ENCODE data around the gene PCED1A. TPM values are rescaled to one million over a fixed set of nuclear protein-coding genes. Genes with fewer than 3 reads are reported as not detected.
"Not testable (repeated sequence)": the region's sequence is repeated elsewhere in the genome, so short reads cannot be mapped to it uniquely, and the experiment has no call there.

The PCED1A gene
- total RNA-seq, 1 experiment from 2014 or later, result 25.2 TPM

- DNase-seq (ENCODE audit: low spot score), result no peak
- in situ Hi-C loops (cut with HindIII; ENCODE audit: low sequenced_read_pairs), result no loop called here
These were observed 5.1 kb downstream of the PCED1A start for GRCh38 chr20:2835331-2835796.

GRCh38 chr20:2834401-2835110 is 5.9 kb downstream of the PCED1A start:
- in situ Hi-C loops (cut with HindIII; ENCODE audit: low sequenced_read_pairs), result no loop called here
- no peak for DNase-seq (ENCODE audit: low spot score)

- DNase-seq (ENCODE audit: low spot score), result no peak
- in situ Hi-C loops (cut with HindIII; ENCODE audit: low sequenced_read_pairs), result no loop called here
These were observed 6.7 kb downstream of the PCED1A start for GRCh38 chr20:2833761-2834160.

- in situ Hi-C loops (cut with HindIII; ENCODE audit: low sequenced_read_pairs); DNase-seq (ENCODE audit: low spot score): not testable (repeated sequence)
These were observed 9.2 kb downstream of the PCED1A start for GRCh38 chr20:2831206-2831605.

- no peak for DNase-seq (ENCODE audit: low spot score)
- in situ Hi-C loops (cut with HindIII; ENCODE audit: low sequenced_read_pairs), result no loop called here
These were observed 11.1 kb downstream of the PCED1A start for GRCh38 chr20:2829376-2829775.

- no peak for DNase-seq (ENCODE audit: low spot score)
- in situ Hi-C loops (cut with HindIII; ENCODE audit: low sequenced_read_pairs), result no loop called here
These were observed 13.8 kb downstream of the PCED1A start for GRCh38 chr20:2826655-2827054.

- in situ Hi-C loops (cut with HindIII; ENCODE audit: low sequenced_read_pairs), result no loop called here
- no peak for DNase-seq (ENCODE audit: low spot score)
These were observed 14.7 kb downstream of the PCED1A start for GRCh38 chr20:2825761-2826160.

GRCh38 chr20:2822073-2822472 is 18.4 kb downstream of the PCED1A start:
- in situ Hi-C loops (cut with HindIII; ENCODE audit: low sequenced_read_pairs), result no loop called here
- no peak for DNase-seq (ENCODE audit: low spot score)

- no peak for DNase-seq (ENCODE audit: low spot score)
- in situ Hi-C loops (cut with HindIII; ENCODE audit: low sequenced_read_pairs), result no loop called here
These were observed 19.3 kb downstream of the PCED1A start for GRCh38 chr20:2820896-2821869.

- no peak for DNase-seq (ENCODE audit: low spot score)
- in situ Hi-C loops (cut with HindIII; ENCODE audit: low sequenced_read_pairs), result no loop called here
These were observed 20.2 kb downstream of the PCED1A start for GRCh38 chr20:2820084-2820895.

GRCh38 chr20:2817891-2818595 is 22.4 kb downstream of the PCED1A start:
- in situ Hi-C loops (cut with HindIII; ENCODE audit: low sequenced_read_pairs), result no loop called here
- no peak for DNase-seq (ENCODE audit: low spot score)

GRCh38 chr20:2817341-2817726 is 23.1 kb downstream of the PCED1A start:
- in situ Hi-C loops (cut with HindIII; ENCODE audit: low sequenced_read_pairs), result no loop called here
- DNase-seq (ENCODE audit: low spot score), result no peak

- no peak for DNase-seq (ENCODE audit: low spot score)
- in situ Hi-C loops (cut with HindIII; ENCODE audit: low sequenced_read_pairs), result no loop called here
These were observed 23.7 kb downstream of the PCED1A start for GRCh38 chr20:2816583-2817340.

- DNase-seq (ENCODE audit: low spot score), result no peak
- in situ Hi-C loops (cut with HindIII; ENCODE audit: low sequenced_read_pairs), result no loop called here
These were observed 24.3 kb downstream of the PCED1A start, which contains the start of gene TMEM239 for GRCh38 chr20:2816030-2816582. Gene TMEM239, plus strand, starts transcription at chr20:2816364. Its CDS starts 191 bp downstream, at chr20:2816555.

GRCh38 chr20:2815242-2815900 is 25.1 kb downstream of the PCED1A start:
- in situ Hi-C loops (cut with HindIII; ENCODE audit: low sequenced_read_pairs), result no loop called here
- no peak for DNase-seq (ENCODE audit: low spot score)

GRCh38 chr20:2814587-2815051 is 25.8 kb downstream of the PCED1A start, which contains the start of gene C20orf141:
Gene C20orf141, plus strand, starts transcription at chr20:2814987. Its CDS starts 198 bp downstream, at chr20:2815185.
- no peak for DNase-seq (ENCODE audit: low spot score)
- in situ Hi-C loops (cut with HindIII; ENCODE audit: low sequenced_read_pairs), result no loop called here

- in situ Hi-C loops (cut with HindIII; ENCODE audit: low sequenced_read_pairs), result no loop called here
These were observed 26.4 kb downstream of the PCED1A start for GRCh38 chr20:2814076-2814475.

More at GRCh38 chr20:2814076-2814475, 26.4 kb downstream of the PCED1A start:
- no peak for DNase-seq (ENCODE audit: low spot score)

All from G401 (cell line).